HEK293 (cell line): ENCODE results near the gene ARHGAP4.

ENCODE experiments used
- CTCF ChIA-PET: fragments of 350-600 bp; formaldehyde crosslinking; extraction: SDS; loops from one replicate; lab custom pipeline; 2021; ENCODE audit warnings: antibody characterized with exemption; lab: Yijun Ruan, JAX
- POLR2A ChIA-PET: fragments of 300-600 bp; formaldehyde crosslinking; extraction: SDS; loops from one replicate; lab custom pipeline; 2020; ENCODE audit warnings: antibody characterized with exemption, inconsistent platforms; lab: Yijun Ruan, JAX
- H3K27ac ChIP-seq: fragments of 200-500 bp; sonication (Bioruptor generic); 2 replicates; pipeline ENCODE4 v1.5.1; 2014; ENCODE audit warnings: low read depth, low read length, control low read depth, inconsistent platforms; ENCODE audit errors: extremely low read depth
- H3K36me3 ChIP-seq, 2 experiments: fragments of 200-500 bp in 1 of 2; sonication (Bioruptor generic) in 1 of 2; 1 replicate in 1 of 2; 2 replicates in 1 of 2; pipeline ENCODE4 v1.5.1; 2014 to 2017; ENCODE audit warnings: inconsistent platforms in 2 of 2, low read length in 2 of 2; ENCODE audit not compliant: control insufficient read depth in 2 of 2, insufficient read depth in 1 of 2
- H3K4me1 ChIP-seq: fragments of 200-500 bp; sonication (Bioruptor generic); 2 replicates; pipeline ENCODE4 v1.5.1; 2014; ENCODE audit warnings: mild to moderate bottlenecking, low read length, inconsistent platforms; ENCODE audit not compliant: control insufficient read depth, insufficient read depth
- H3K4me3 ChIP-seq: 2 replicates; pipeline ENCODE4 v1.5.1; 2011; ENCODE audit warnings: low read depth, mild to moderate bottlenecking, control low read depth, low read length, moderate library complexity
- H3K9me3 ChIP-seq: fragments of 200-500 bp; sonication (Bioruptor generic); 2 replicates; pipeline ENCODE4 v1.5.1; 2014; ENCODE audit warnings: low read depth, low read length, inconsistent platforms; ENCODE audit not compliant: control insufficient read depth, insufficient read depth
- ATF2 ChIP-seq: fragments of 450-650 bp; formaldehyde crosslinking; IDR thresholded peaks from 2 replicates; pipeline ENCODE4 v1.5.1; 2016; ENCODE audit warnings: missing biosample characterization, missing genetic modification characterization, low read depth
- EGR2 ChIP-seq: fragments of 450-650 bp; formaldehyde crosslinking; IDR thresholded peaks from 2 replicates; pipeline ENCODE4 v1.5.1; 2016; ENCODE audit warnings: low read depth, missing biosample characterization, missing genetic modification characterization
- HIC1 ChIP-seq: fragments of 450-650 bp; formaldehyde crosslinking; IDR thresholded peaks from 2 replicates; pipeline ENCODE4 v1.5.1; 2016; ENCODE audit warnings: missing biosample characterization, missing genetic modification characterization
- HOXD13 ChIP-seq: sonication (generic); formaldehyde crosslinking; IDR thresholded peaks from 2 replicates; pipeline ENCODE4 v1.8.0; 2022; ENCODE audit warnings: missing genetic modification reagents, borderline replicate concordance
- KLF1 ChIP-seq: fragments of 450-650 bp; formaldehyde crosslinking; IDR thresholded peaks from 2 replicates; pipeline ENCODE4 v1.5.1; 2016; ENCODE audit warnings: missing biosample characterization, missing genetic modification characterization
- KLF7 ChIP-seq: fragments of 450-650 bp; formaldehyde crosslinking; IDR thresholded peaks from 2 replicates; pipeline ENCODE4 v1.5.1; 2016; ENCODE audit warnings: missing biosample characterization, missing genetic modification characterization, borderline replicate concordance
- KLF8 ChIP-seq: fragments of 450-650 bp; formaldehyde crosslinking; IDR thresholded peaks from 2 replicates; pipeline ENCODE4 v1.5.1; 2016; ENCODE audit warnings: missing biosample characterization, missing genetic modification characterization
- MEIS1 ChIP-seq: sonication (generic); formaldehyde crosslinking; IDR thresholded peaks from 2 replicates; pipeline ENCODE4 v1.8.1; 2022; ENCODE audit warnings: missing genetic modification reagents, mild to moderate bottlenecking, borderline replicate concordance
- PBX3 ChIP-seq: sonication (generic); formaldehyde crosslinking; IDR thresholded peaks from 2 replicates; pipeline ENCODE4 v1.8.1; 2022; ENCODE audit warnings: mild to moderate bottlenecking, moderate library complexity, missing genetic modification reagents
- PRDM1 ChIP-seq: fragments of 450-650 bp; formaldehyde crosslinking; IDR thresholded peaks from 2 replicates; pipeline ENCODE4; 2016; ENCODE audit warnings: missing biosample characterization, missing genetic modification characterization
- SP3 ChIP-seq: fragments of 450-650 bp; formaldehyde crosslinking; IDR thresholded peaks from 2 replicates; pipeline ENCODE4 v1.5.1; 2016; ENCODE audit warnings: missing biosample characterization, missing genetic modification characterization
- YY2 ChIP-seq: fragments of 450-650 bp; formaldehyde crosslinking; IDR thresholded peaks from 2 replicates; pipeline ENCODE4 v1.5.1; 2016; ENCODE audit warnings: missing biosample characterization, missing genetic modification characterization
- ZBTB10 ChIP-seq: fragments of 450-650 bp; formaldehyde crosslinking; IDR thresholded peaks from 2 replicates; pipeline ENCODE4 v1.5.1; 2016; ENCODE audit warnings: missing biosample characterization, missing genetic modification characterization
- ZBTB48 ChIP-seq: fragments of 450-650 bp; formaldehyde crosslinking; IDR thresholded peaks from 2 replicates; pipeline ENCODE4 v1.5.1; 2016; ENCODE audit warnings: missing biosample characterization, missing genetic modification characterization
- ZBTB7A ChIP-seq: fragments of 450-650 bp; formaldehyde crosslinking; IDR thresholded peaks from 2 replicates; pipeline ENCODE4 v1.5.1; 2016; ENCODE audit warnings: low read depth, missing biosample characterization, missing genetic modification characterization
- ZIC2 ChIP-seq: fragments of 450-650 bp; formaldehyde crosslinking; IDR thresholded peaks from 2 replicates; pipeline ENCODE4 v1.5.1; 2016; ENCODE audit warnings: missing biosample characterization, missing genetic modification characterization
- ZNF621 ChIP-seq: fragments of 450-650 bp; formaldehyde crosslinking; IDR thresholded peaks from 2 replicates; pipeline ENCODE4 v1.5.1; 2017; ENCODE audit warnings: missing biosample characterization, missing genetic modification characterization
- ZNF623 ChIP-seq: fragments of 450-650 bp; formaldehyde crosslinking; IDR thresholded peaks from 2 replicates; pipeline ENCODE4 v1.5.1; 2016; ENCODE audit warnings: missing biosample characterization, missing genetic modification characterization
- ZSCAN4 ChIP-seq: fragments of 450-650 bp; formaldehyde crosslinking; IDR thresholded peaks from 2 replicates; pipeline ENCODE4 v1.5.1; 2017; ENCODE audit warnings: missing biosample characterization, missing genetic modification characterization

The ARHGAP4 gene

GRCh38 chrX:153885968-153886903 lies 39.8 kb downstream of the ARHGAP4 start, which contains the start of gene L1CAM:
Gene L1CAM, minus strand, starts transcription at chrX:153886173. Its CDS starts 10,337 bp downstream, at chrX:153875836.
- Histone ChIP-seq H3K27ac (no peak within 1 kb of the TSS), H3K36me3 (no peaks in the 10 kb centered on the region), H3K9me3 (no peaks in the 10 kb centered on the region), H3K4me3 (peak within 1 kb of the TSS; percentile 12), H3K4me1 (no peaks in the 10 kb centered on the region)
- 0 out of 2 replicates have a peak, but pooled peaks have one; percentile 9 for TF ChIP-seq KLF7 (tag by site-specific recombination)
- no peak for TF ChIP-seq HOXD13 (CRISPR knock-in tag)
- TF ChIP-seq ZBTB7A (tag by site-specific recombination), result 0 out of 2 replicates have a peak, but pooled peaks have one; percentile 26
- TF ChIP-seq HIC1, result peak; percentile 10; the same call in 1 of the 2 replicates
- TF ChIP-seq ZBTB48 (tag by site-specific recombination), result peak; percentile 80
- no peak for TF ChIP-seq PBX3 (CRISPR knock-in tag)
- peak; percentile 55 for TF ChIP-seq ZIC2
- no peak for TF ChIP-seq ZNF621
- no peak for TF ChIP-seq ATF2
- TF ChIP-seq ZNF623 (tag by site-specific recombination), result no peak
- TF ChIP-seq PRDM1 (tag by site-specific recombination), result no peak
- 0 out of 2 replicates have a peak, but pooled peaks have one; percentile 56 for TF ChIP-seq EGR2 (tag by site-specific recombination)
- no peak for TF ChIP-seq KLF8 (tag by site-specific recombination)
- TF ChIP-seq ZSCAN4 (tag by site-specific recombination), result no peak
- TF ChIP-seq SP3 (tag by site-specific recombination), result no peak
- peak; percentile 51 for TF ChIP-seq KLF1 (tag by site-specific recombination)
- TF ChIP-seq YY2, result no peak
- 0 out of 2 replicates have a peak, but pooled peaks have one; percentile 30 for TF ChIP-seq ZBTB10
- TF ChIP-seq MEIS1 (CRISPR knock-in tag), result no peak
- ChIA-PET POLR2A (interaction anchor here (0.5 to 1.4 kb wide), 3 partner anchors 10 to 42 kb away, joined by 3 read pairs; no protein-coding TSS in a partner anchor), CTCF (interaction anchor here (0.5 to 1.7 kb wide), 3 partner anchors 8 to 69 kb away, joined by 3 to 8 read pairs (median 3); no protein-coding TSS in a partner anchor)
